GM18526 (cell line): ENCODE data around the gene ACOX3.

Source experiments
- POLR2A ChIP-seq: IDR thresholded peaks from 3 replicates; pipeline ENCODE4 v1.6.1; 2011; ENCODE audit not compliant: insufficient read length; ENCODE audit errors: extremely low read depth

ACOX3 gene

GRCh38 chr4:8440492-8441311 lies at the start of gene ACOX3, which contains the start of gene TRMT44:
TSS of gene ACOX3 (minus strand) at chr4:8440723. CDS start at chr4:8416521, 24,202 bp downstream.
TSS of gene TRMT44 (plus strand) at chr4:8440777. CDS start at chr4:8440823, 46 bp downstream.
- peak; percentile 68 for TF ChIP-seq POLR2A

GRCh38 chr4:8488791-8489369 lies 48.4 kb upstream of the ACOX3 start:
- TF ChIP-seq POLR2A = no peak

- TF ChIP-seq POLR2A = no peak
These were observed 39.7 kb upstream of the ACOX3 start for GRCh38 chr4:8480221-8480620.

GRCh38 chr4:8478801-8479744 lies 38.5 kb upstream of the ACOX3 start:
- TF ChIP-seq POLR2A = no peak

- TF ChIP-seq POLR2A = no peak
These were observed 37.8 kb upstream of the ACOX3 start for GRCh38 chr4:8478371-8478770.

GRCh38 chr4:8477676-8478075 lies 37.2 kb upstream of the ACOX3 start:
- no peak for TF ChIP-seq POLR2A

- no peak for TF ChIP-seq POLR2A
These were observed 36.6 kb upstream of the ACOX3 start for GRCh38 chr4:8477095-8477635.

GRCh38 chr4:8475751-8476575 lies 35.4 kb upstream of the ACOX3 start:
- TF ChIP-seq POLR2A = no peak

GRCh38 chr4:8474856-8475255 lies 34.3 kb upstream of the ACOX3 start:
- no peak for TF ChIP-seq POLR2A

- TF ChIP-seq POLR2A = no peak
These were observed 33.5 kb upstream of the ACOX3 start for GRCh38 chr4:8473920-8474590.

GRCh38 chr4:8473198-8473919 lies 32.8 kb upstream of the ACOX3 start:
- no peak for TF ChIP-seq POLR2A

- TF ChIP-seq POLR2A = no peak
These were observed 32.2 kb upstream of the ACOX3 start for GRCh38 chr4:8472689-8473197.

- TF ChIP-seq POLR2A = no peak
These were observed 31.7 kb upstream of the ACOX3 start for GRCh38 chr4:8472158-8472688.
